B cell (primary cell): ENCODE results near the gene CENPX. TPM values are rescaled to one million over a fixed set of nuclear protein-coding genes. Genes with fewer than 3 reads are reported as not detected.

Experiments
- ATAC-seq: fragments of 200-7000 bp; cut with Tn5 transposase; one replicate; pipeline ENCODE4 v1.10.0; 2021; ENCODE audit warnings: low read depth, mild to moderate bottlenecking, moderate number of reproducible peaks, moderate library complexity
- CTCF ChIA-PET: fragments of 350-600 bp; sonication (Branson Sonifier 250); formaldehyde crosslinking; loops from one replicate; lab custom pipeline; 2021; ENCODE audit warnings: antibody characterized with exemption, inconsistent platforms; lab: Charles Lee
- POLR2A ChIA-PET: fragments of 350-600 bp; sonication (Branson Sonifier 250); formaldehyde crosslinking; loops from one replicate; lab custom pipeline; 2021; ENCODE audit warnings: antibody characterized with exemption; lab: Charles Lee
- DNase-seq: peaks from one replicate; pipeline ENCODE4 v3.0.0; 2013
- H2AFZ ChIP-seq: 2 replicates; pipeline ENCODE4 v1.6.1; 2012; ENCODE audit warnings: mild to moderate bottlenecking, low read depth, low read length; ENCODE audit not compliant: insufficient read depth, poor library complexity, severe bottlenecking
- H3K27ac ChIP-seq, 2 donors: 1 replicate in 1 of 2; 2 replicates in 1 of 2; pipeline ENCODE4 v1.5.1; 2012 to 2013; ENCODE audit warnings: low read length in 2 of 2, mild to moderate bottlenecking in 2 of 2, moderate library complexity in 1 of 2
- H3K27me3 ChIP-seq, 4 experiments: fragments of 200-600 bp in 1 of 4; sonication (generic) in 1 of 4; replicated peaks in 1 of 4; 1 replicate in 2 of 4; 2 replicates in 2 of 4; pipeline versions ENCODE4 v1.6.1 to v1.7.0; 2013 to 2016; ENCODE audit warnings: low read length in 3 of 4, mild to moderate bottlenecking in 2 of 4, mixed read lengths in 1 of 4, moderate library complexity in 1 of 4; ENCODE audit not compliant: insufficient read depth in 4 of 4, control insufficient read depth in 3 of 4; ENCODE audit errors: control extremely low read depth in 1 of 4
- H3K36me3 ChIP-seq, 2 experiments: replicated peaks in 1 of 2; 1 replicate in 1 of 2; 2 replicates in 1 of 2; pipeline versions ENCODE4 v1.6.1 to v1.7.1; 2013; ENCODE audit warnings: low read length in 1 of 2; ENCODE audit not compliant: insufficient read depth in 2 of 2, control insufficient read depth in 1 of 2; ENCODE audit errors: control extremely low read depth in 1 of 2, extremely low read depth in 1 of 2
- H3K4me1 ChIP-seq, 2 donors: fragments of 200-600 bp in 1 of 2; sonication (generic) in 1 of 2; 1 replicate in 1 of 2; 2 replicates in 1 of 2; pipeline versions ENCODE4 v1.5.1 to v1.6.1; 2013 to 2017; ENCODE audit warnings: low read length in 2 of 2; ENCODE audit not compliant: control insufficient read depth in 2 of 2, insufficient read depth in 2 of 2
- H3K4me2 ChIP-seq: replicated peaks from 2 replicates; pipeline ENCODE3; 2012; ENCODE audit warnings: mild to moderate bottlenecking, low read depth, low read length; ENCODE audit not compliant: poor library complexity, severe bottlenecking
- H3K4me3 ChIP-seq, 5 experiments: fragments of 200-600 bp in 1 of 5; sonication (generic) in 1 of 5; 1 replicate in 3 of 5; 2 replicates in 2 of 5; pipeline versions ENCODE4 v1.5.1 to v1.7.0; 2011 to 2016; ENCODE audit warnings: low read length in 4 of 5, mild to moderate bottlenecking in 4 of 5, low read depth in 2 of 5, control low read depth in 1 of 5, moderate library complexity in 1 of 5; ENCODE audit not compliant: insufficient read depth in 1 of 5; ENCODE audit errors: control extremely low read depth in 1 of 5, extremely low read depth in 1 of 5
- H3K79me2 ChIP-seq: fragments of 200-600 bp; sonication (generic); one replicate; pipeline ENCODE4 v1.6.0; 2016; ENCODE audit warnings: low read length; ENCODE audit not compliant: control insufficient read depth, insufficient read depth
- H3K9ac ChIP-seq: fragments of 200-600 bp; sonication (generic); 2 replicates; pipeline ENCODE4 v1.6.1; 2017; ENCODE audit warnings: mild to moderate bottlenecking, low read length, moderate library complexity
- H3K9me3 ChIP-seq, 3 donors: one replicate each; pipeline versions ENCODE4 v1.6.1 to v1.7.1; 2013; ENCODE audit warnings: low read length in 2 of 3; ENCODE audit not compliant: control insufficient read depth in 2 of 3, insufficient read depth in 1 of 3; ENCODE audit errors: control extremely low read depth in 1 of 3
- H4K20me1 ChIP-seq: 2 replicates; pipeline ENCODE4 v1.6.0; 2012; ENCODE audit warnings: mild to moderate bottlenecking, low read length; ENCODE audit not compliant: insufficient read depth, control insufficient read depth, poor library complexity, severe bottlenecking
- H3K27ac Mint-ChIP-seq: one replicate; pipeline ENCODE4 v1.8.0; 2021; ENCODE audit warnings: mixed read lengths
- H3K27me3 Mint-ChIP-seq: one replicate; pipeline ENCODE4 v1.8.0; 2021; ENCODE audit warnings: mixed read lengths
- H3K4me1 Mint-ChIP-seq: one replicate; pipeline ENCODE4 v1.8.0; 2021; ENCODE audit warnings: mixed read lengths
- H3K4me3 Mint-ChIP-seq: one replicate; pipeline ENCODE4 v1.8.0; 2021; ENCODE audit warnings: mixed read lengths
- H3K9me3 Mint-ChIP-seq: one replicate; pipeline ENCODE4 v1.8.0; 2022; ENCODE audit warnings: mixed read lengths; ENCODE audit not compliant: insufficient read depth
- EZH2 ChIP-seq: IDR thresholded peaks from 2 replicates; pipeline ENCODE4 v1.6.1; 2012; ENCODE audit warnings: borderline replicate concordance, low read depth, mild to moderate bottlenecking, moderate library complexity, low read length; ENCODE audit not compliant: insufficient read depth, poor library complexity, severe bottlenecking
- WGBS: methylation state at CpG from one replicate; pipeline ENCODE4 v1.1.5; 2013; ENCODE audit warnings: missing lambda C conversion rate; ENCODE audit not compliant: insufficient coverage; 5-methylcytosine and 5-hydroxymethylcytosine counted together
- intact Hi-C: fragments of 100-400 bp; cut with micrococcal nuclease; formaldehyde crosslinking; loops from one replicate; pipeline ENCODE4 v1.10.0; 2022
- polyA plus RNA-seq: library from polyadenylated mRNA; depleted of rRNA; stranded (reverse); fragments of >200 nt; gene quantifications from 2 replicates; pipeline ENCODE4 v1.2.3, GENCODE V29; 2012
- total RNA-seq, 2 donors: library from RNA; stranded (reverse); fragments of 120-200 nt in 1 of 2; gene quantifications; 1 replicate in 1 of 2; 2 replicates in 1 of 2; pipeline versions ENCODE4 v1.2.3 to v1.2.4, GENCODE V29; 2013 to 2022
- TF ChIP-seq, protein P1 (sequence below): fragments of 200-600 bp; IDR thresholded peaks from one replicate; pipeline ENCODE4 v1.8.0; 2022; ENCODE audit warnings: antibody characterized with exemption, mild to moderate bottlenecking

Gene CENPX
- total and polyA plus RNA-seq, 2 donors (not counting 1 experiment from before 2014, with no cell fraction given), result 37.0 to 40.1 TPM

GRCh38 chr17:82000803-82001570 lies 21.7 kb downstream of the CENPX start:
- WGBS, result 82% methylated on average over 32 of the region's 32 CpGs

More at GRCh38 chr17:82000803-82001570, 21.7 kb downstream of the CENPX start:
- H3K36me3 ChIP-seq, result peaks cover 0 to 2% of the 10 kb centered on the region in 2 experiments
- DNase-seq (no peak), ATAC-seq (no peak)
- Mint-ChIP-seq H3K9me3 (no peaks in the 10 kb centered on the region), H3K27me3 (no peaks in the 10 kb centered on the region), H3K4me3 (no peak overlapping the region), H3K4me1 (no peaks in the 10 kb centered on the region), H3K27ac (no peak overlapping the region)
- no peak for TF ChIP-seq EZH2
- TF ChIP-seq, protein P1, sequence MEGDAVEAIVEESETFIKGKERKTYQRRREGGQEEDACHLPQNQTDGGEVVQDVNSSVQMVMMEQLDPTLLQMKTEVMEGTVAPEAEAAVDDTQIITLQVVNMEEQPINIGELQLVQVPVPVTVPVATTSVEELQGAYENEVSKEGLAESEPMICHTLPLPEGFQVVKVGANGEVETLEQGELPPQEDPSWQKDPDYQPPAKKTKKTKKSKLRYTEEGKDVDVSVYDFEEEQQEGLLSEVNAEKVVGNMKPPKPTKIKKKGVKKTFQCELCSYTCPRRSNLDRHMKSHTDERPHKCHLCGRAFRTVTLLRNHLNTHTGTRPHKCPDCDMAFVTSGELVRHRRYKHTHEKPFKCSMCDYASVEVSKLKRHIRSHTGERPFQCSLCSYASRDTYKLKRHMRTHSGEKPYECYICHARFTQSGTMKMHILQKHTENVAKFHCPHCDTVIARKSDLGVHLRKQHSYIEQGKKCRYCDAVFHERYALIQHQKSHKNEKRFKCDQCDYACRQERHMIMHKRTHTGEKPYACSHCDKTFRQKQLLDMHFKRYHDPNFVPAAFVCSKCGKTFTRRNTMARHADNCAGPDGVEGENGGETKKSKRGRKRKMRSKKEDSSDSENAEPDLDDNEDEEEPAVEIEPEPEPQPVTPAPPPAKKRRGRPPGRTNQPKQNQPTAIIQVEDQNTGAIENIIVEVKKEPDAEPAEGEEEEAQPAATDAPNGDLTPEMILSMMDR, result no peak
- CTCF ChIA-PET, result no interaction called here
- H3K9me3 ChIP-seq, result no peaks in the 10 kb centered on the region
- no peak overlapping the region for H3K4me3 ChIP-seq
- POLR2A ChIA-PET, result no interaction called here
- H3K4me1 ChIP-seq, result no peaks in the 10 kb centered on the region
- H4K20me1 ChIP-seq, result peaks cover 7% of the 10 kb centered on the region
- no peak overlapping the region for H2AFZ ChIP-seq
- intact Hi-C loops, result no loop called here
- peaks cover 3% of the 10 kb centered on the region for H3K79me2 ChIP-seq
- H3K27me3 ChIP-seq, result no peaks in the 10 kb centered on the region
- no peak overlapping the region for H3K27ac ChIP-seq
- H3K4me2 ChIP-seq, result no peak overlapping the region
- no peak overlapping the region for H3K9ac ChIP-seq
